Glomerular endothelial cell (primary cell): ENCODE results near the gene GOLGA6A. TPM values are rescaled to one million over a fixed set of nuclear protein-coding genes. Genes with fewer than 3 reads are reported as not detected.
A peak's percentile ranks its signal among the peaks of the same experiment; 100 is the strongest.

ENCODE experiments used
- DNase-seq: peaks from one replicate; pipeline ENCODE4 v3.0.0-alpha.2; 2011; ENCODE audit warnings: low read depth, low spot score; ENCODE audit errors: extremely low read depth
- total RNA-seq: library from RNA; depleted of rRNA; stranded (reverse); fragments of >200 nt; gene quantifications from 2 replicates; pipeline ENCODE4 v1.2.3, GENCODE V29; 2015

Gene GOLGA6A
- total RNA-seq, 1 donor from 2014 or later: not detected

GRCh38 chr15:74037171-74038117 is 44.9 kb downstream of the GOLGA6A start:
- no peak for DNase-seq

GRCh38 chr15:74036271-74037170 is 45.8 kb downstream of the GOLGA6A start:
- DNase-seq: peak; percentile 23

GRCh38 chr15:74035121-74036017 is 47.0 kb downstream of the GOLGA6A start:
- DNase-seq: no peak

DNA sequence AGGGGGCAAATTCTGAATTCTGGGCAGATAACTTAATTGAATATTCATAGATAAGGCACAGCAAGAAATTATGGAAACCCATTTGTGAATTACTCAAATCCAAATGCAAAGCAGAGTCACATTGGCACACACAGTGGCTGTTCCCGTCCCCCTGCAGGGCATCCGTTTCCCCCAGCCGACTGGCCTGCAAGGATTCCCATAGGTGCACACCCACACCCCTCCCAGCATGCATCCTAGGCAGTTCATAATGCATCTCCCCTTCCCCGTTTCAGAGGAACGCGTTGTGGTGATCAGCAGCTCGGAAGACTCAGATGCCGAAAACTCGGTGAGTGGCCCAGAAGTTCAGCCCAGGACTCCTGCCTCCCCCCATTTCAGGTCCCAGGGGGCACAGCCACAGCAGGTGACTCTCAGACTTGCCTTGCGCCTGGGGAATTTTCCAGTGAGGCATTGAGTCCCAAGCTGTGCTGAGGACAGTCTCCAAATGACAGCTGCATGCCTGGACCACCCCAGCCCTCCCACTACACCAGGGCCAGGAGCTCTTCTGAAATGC is 48.1 kb downstream of the GOLGA6A start:
- DNase-seq: no peak

DNA sequence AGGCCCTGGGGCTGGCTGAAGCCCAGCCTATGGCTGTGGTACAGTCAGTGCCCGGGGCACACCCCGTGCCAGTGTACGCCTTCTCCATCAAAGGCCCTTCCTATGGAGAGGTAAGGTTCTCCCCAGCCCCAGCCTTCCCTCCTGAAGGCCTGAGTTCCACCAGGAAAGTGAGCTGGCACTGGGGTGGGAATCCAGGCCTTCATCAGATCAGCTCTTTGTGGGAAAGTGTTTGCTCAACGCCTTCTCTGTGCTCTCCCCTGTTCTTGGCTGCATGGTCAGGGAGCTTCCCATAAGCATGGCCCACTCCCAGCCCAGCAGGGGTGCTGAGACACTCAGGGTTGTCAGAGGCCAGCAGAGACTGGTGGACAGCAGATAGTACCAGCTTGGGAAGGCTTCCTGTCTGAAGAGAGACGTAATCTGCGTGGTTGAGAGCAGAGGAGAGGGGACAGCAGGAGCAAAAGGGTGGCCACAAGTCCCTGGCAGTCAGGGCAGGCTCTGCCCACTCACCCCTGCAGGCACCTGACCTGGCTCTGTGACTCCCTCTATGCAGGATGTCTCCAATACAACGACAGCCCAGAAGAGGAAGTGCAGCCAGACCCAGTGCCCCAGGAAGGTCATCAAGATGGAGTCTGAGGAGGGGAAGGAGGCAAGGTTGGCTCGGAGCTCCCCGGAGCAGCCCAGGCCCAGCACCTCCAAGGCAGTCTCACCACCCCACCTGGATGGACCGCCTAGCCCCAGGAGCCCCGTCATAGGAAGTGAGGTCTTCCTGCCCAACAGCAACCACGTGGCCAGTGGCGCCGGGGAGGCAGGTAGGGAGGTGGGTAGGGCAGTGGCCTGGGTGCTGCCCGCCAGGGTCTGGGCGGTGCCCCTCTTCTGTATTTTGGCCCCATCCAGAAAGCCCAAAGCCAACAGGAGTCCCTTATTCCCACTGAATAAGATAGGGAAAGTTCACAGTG is 49.5 kb downstream of the GOLGA6A start:
- no peak for DNase-seq

DNA sequence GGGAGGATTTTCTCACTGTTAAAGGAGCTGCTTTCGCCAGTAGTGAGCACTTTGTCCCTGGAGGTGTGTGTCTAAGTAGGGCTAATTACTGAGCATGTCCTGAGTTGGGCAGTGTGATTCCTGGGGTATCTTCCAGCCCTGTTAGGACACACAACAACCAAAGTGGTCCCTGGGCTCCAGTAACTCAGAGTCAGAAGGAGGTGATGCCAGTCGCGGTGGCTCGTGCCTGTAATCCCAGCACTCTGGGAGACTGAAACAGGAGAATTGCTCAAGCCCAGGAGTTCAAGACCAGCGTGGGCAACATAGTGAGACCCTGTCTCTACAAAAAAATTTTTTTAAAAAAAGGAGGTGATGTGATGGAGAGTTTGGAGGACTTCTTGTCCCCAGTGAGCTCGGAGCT is 50.3 kb downstream of the GOLGA6A start:
- no peak for DNase-seq

- DNase-seq: no peak
These were observed 53.7 kb downstream of the GOLGA6A start for GRCh38 chr15:74028646-74029045.

DNA sequence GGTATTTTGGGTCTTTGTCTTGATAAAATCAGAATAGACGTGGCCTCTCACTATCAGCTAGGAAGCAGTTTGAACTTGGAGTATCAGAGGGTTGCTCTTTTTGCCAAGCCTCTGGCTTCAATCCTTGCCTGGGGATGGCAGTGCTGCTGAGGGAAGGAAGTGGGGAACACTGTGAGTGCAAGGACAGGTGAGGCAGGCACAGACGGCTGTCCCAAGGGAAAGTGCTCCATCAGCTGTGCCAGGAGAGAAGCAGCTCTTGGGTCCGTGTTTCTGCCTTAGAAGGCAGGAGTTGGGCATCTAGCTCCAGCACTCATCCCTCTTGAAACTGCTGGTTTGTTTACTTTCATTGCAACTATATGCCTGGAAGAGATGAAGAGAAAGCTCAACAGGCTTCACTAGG is 54.7 kb downstream of the GOLGA6A start:
- no peak for DNase-seq

GRCh38 chr15:74025436-74025835 is 56.9 kb downstream of the GOLGA6A start:
- DNase-seq: peak; percentile 48

DNA sequence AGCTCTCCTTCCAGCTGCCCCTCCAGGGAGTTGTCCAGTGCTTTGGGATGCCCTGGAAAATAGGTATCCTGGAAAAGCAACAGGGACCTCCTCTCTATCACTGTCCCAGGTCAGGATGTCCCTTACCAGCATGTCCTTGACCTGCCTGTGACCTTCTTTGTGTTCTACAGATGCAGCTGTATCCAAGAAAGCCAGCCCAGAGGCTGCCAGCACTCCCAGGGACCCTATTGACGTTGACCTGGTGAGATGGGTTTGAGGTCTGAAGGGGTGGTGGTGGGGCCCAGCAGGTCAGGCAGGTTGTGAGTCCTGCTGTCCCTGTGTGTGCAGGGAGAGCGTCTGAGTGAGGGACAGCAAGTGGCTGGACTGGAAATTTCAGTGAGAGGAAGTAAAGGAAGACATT is 57.7 kb downstream of the GOLGA6A start:
- no peak for DNase-seq

DNA sequence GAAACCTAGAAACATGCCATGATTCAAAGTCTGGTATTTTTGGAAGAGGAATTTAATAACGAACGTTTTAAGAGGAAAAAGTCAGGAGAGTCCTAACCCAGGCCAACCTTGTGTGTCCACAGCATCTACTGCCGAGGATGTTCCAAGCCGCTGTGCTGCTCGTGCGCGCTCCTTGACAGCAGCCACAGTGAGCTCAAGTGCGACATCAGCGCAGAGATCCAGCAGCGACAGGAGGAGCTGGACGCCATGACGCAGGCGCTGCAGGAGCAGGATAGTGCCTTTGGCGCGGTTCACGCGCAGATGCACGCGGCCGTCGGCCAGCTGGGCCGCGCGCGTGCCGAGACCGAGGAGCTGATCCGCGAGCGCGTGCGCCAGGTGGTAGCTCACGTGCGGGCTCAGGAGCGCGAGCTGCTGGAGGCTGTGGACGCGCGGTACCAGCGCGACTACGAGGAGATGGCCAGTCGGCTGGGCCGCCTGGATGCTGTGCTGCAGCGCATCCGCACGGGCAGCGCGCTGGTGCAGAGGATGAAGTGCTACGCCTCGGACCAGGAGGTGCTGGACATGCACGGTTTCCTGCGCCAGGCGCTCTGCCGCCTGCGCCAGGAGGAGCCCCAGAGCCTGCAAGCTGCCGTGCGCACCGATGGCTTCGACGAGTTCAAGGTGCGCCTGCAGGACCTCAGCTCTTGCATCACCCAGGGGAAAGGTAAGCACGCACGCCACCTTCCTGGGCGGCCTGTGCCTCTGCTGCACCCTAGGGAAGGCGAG is 59.5 kb downstream of the GOLGA6A start:
- no peak for DNase-seq

Other genes starting within 250 kb of the GOLGA6A start
- not detected in 2 replicates for gene TBC1D21, start 209.0 kb downstream of the GOLGA6A start, total RNA-seq
- gene LOXL1, start 156.1 kb downstream of the GOLGA6A start, total RNA-seq: 35.5 and 37.7 TPM in 2 replicates
- 13.4 and 14.6 TPM in 2 replicates for gene STOML1, start 90.3 kb downstream of the GOLGA6A start, total RNA-seq
- gene PML, start 87.8 kb downstream of the GOLGA6A start, total RNA-seq: 196 and 216 TPM in 2 replicates
- 0.12 TPM in 1 of 2 replicates, not detected in the other for gene ISLR2, start 48.0 kb upstream of the GOLGA6A start, total RNA-seq
- gene ISLR, start 91.2 kb upstream of the GOLGA6A start, total RNA-seq: 0.39 and 0.47 TPM in 2 replicates
- 0.48 and 1.6 TPM in 2 replicates for gene STRA6, start 120.2 kb upstream of the GOLGA6A start, total RNA-seq
- gene CCDC33, start 153.8 kb upstream of the GOLGA6A start, total RNA-seq: not detected in 2 replicates